SK-N-SH (cell line): Measurements from ENCODE around the gene ACSM2A.

Source experiments
- CHD2 ChIP-seq: fragments of 150-350 bp; IDR thresholded peaks from 2 replicates; pipeline ENCODE4 v1.6.1; 2018; ENCODE audit warnings: low read length; ENCODE audit not compliant: partially characterized antibody
- MXI1 ChIP-seq: IDR thresholded peaks from 2 replicates; pipeline ENCODE4 v1.6.1; 2012; ENCODE audit warnings: mild to moderate bottlenecking, low read depth, low read length, improper control_type of control experiment
- POLR2AphosphoS5 ChIP-seq: IDR thresholded peaks from 2 replicates; pipeline ENCODE4 v1.6.1; 2012; ENCODE audit warnings: low read depth, low read length
- TF ChIP-seq, protein P1 (sequence below): IDR thresholded peaks from 2 replicates; pipeline ENCODE4 v1.6.1; 2012; ENCODE audit warnings: mild to moderate bottlenecking, low read depth, low read length, moderate library complexity
- TF ChIP-seq, protein P2 (sequence below): IDR thresholded peaks from 2 replicates; pipeline ENCODE4 v1.4.0; 2012; ENCODE audit warnings: low read depth, borderline replicate concordance
- TF ChIP-seq, protein P3 (sequence below): fragments of 200-600 bp; sonication (generic); IDR thresholded peaks from 2 replicates; pipeline ENCODE4 v1.6.1; 2017; ENCODE audit warnings: antibody characterized with exemption, mild to moderate bottlenecking, moderate library complexity
- TF ChIP-seq, protein P4 (sequence below): fragments of 150-350 bp; IDR thresholded peaks from 2 replicates; pipeline ENCODE4 v1.6.1; 2017; ENCODE audit warnings: antibody characterized with exemption, low read length, low read depth, borderline replicate concordance

DNA sequence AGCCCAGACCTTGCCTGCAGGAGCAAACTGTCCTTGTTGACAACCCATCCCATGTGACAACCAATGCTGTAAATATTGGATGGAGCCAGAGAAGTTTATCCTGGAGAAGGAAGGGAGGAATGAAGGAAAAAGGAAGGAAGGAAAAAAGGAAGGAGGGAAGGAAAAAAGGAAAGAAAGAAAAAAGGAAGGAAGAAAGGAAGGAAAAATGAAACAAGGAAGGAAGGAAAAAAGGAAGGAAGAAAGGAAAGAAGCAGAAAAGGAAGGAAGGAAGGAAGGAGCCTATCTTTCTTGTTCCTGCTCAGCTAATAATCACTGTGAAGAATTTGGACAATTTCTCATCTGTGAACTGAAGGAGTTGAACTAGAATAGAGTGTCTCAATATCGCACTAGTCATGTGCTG is 68.8 kb downstream of the ACSM2A start:
- TF ChIP-seq, protein P1, sequence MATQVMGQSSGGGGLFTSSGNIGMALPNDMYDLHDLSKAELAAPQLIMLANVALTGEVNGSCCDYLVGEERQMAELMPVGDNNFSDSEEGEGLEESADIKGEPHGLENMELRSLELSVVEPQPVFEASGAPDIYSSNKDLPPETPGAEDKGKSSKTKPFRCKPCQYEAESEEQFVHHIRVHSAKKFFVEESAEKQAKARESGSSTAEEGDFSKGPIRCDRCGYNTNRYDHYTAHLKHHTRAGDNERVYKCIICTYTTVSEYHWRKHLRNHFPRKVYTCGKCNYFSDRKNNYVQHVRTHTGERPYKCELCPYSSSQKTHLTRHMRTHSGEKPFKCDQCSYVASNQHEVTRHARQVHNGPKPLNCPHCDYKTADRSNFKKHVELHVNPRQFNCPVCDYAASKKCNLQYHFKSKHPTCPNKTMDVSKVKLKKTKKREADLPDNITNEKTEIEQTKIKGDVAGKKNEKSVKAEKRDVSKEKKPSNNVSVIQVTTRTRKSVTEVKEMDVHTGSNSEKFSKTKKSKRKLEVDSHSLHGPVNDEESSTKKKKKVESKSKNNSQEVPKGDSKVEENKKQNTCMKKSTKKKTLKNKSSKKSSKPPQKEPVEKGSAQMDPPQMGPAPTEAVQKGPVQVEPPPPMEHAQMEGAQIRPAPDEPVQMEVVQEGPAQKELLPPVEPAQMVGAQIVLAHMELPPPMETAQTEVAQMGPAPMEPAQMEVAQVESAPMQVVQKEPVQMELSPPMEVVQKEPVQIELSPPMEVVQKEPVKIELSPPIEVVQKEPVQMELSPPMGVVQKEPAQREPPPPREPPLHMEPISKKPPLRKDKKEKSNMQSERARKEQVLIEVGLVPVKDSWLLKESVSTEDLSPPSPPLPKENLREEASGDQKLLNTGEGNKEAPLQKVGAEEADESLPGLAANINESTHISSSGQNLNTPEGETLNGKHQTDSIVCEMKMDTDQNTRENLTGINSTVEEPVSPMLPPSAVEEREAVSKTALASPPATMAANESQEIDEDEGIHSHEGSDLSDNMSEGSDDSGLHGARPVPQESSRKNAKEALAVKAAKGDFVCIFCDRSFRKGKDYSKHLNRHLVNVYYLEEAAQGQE, result no peak
- TF ChIP-seq, protein P2, sequence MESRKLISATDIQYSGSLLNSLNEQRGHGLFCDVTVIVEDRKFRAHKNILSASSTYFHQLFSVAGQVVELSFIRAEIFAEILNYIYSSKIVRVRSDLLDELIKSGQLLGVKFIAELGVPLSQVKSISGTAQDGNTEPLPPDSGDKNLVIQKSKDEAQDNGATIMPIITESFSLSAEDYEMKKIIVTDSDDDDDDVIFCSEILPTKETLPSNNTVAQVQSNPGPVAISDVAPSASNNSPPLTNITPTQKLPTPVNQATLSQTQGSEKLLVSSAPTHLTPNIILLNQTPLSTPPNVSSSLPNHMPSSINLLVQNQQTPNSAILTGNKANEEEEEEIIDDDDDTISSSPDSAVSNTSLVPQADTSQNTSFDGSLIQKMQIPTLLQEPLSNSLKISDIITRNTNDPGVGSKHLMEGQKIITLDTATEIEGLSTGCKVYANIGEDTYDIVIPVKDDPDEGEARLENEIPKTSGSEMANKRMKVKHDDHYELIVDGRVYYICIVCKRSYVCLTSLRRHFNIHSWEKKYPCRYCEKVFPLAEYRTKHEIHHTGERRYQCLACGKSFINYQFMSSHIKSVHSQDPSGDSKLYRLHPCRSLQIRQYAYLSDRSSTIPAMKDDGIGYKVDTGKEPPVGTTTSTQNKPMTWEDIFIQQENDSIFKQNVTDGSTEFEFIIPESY, result no peak
- TF ChIP-seq, protein P3, sequence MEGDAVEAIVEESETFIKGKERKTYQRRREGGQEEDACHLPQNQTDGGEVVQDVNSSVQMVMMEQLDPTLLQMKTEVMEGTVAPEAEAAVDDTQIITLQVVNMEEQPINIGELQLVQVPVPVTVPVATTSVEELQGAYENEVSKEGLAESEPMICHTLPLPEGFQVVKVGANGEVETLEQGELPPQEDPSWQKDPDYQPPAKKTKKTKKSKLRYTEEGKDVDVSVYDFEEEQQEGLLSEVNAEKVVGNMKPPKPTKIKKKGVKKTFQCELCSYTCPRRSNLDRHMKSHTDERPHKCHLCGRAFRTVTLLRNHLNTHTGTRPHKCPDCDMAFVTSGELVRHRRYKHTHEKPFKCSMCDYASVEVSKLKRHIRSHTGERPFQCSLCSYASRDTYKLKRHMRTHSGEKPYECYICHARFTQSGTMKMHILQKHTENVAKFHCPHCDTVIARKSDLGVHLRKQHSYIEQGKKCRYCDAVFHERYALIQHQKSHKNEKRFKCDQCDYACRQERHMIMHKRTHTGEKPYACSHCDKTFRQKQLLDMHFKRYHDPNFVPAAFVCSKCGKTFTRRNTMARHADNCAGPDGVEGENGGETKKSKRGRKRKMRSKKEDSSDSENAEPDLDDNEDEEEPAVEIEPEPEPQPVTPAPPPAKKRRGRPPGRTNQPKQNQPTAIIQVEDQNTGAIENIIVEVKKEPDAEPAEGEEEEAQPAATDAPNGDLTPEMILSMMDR, result no peak
- TF ChIP-seq MXI1, result no peak
- no peak for TF ChIP-seq POLR2AphosphoS5
- TF ChIP-seq CHD2, result no peak
- TF ChIP-seq, protein P4, sequence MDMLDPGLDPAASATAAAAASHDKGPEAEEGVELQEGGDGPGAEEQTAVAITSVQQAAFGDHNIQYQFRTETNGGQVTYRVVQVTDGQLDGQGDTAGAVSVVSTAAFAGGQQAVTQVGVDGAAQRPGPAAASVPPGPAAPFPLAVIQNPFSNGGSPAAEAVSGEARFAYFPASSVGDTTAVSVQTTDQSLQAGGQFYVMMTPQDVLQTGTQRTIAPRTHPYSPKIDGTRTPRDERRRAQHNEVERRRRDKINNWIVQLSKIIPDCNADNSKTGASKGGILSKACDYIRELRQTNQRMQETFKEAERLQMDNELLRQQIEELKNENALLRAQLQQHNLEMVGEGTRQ, result no peak
